Panc1 (cell line): ENCODE data around the gene RIN2.

ENCODE experiments used
- POLR2AphosphoS5 ChIP-seq: IDR thresholded peaks from 2 replicates; pipeline ENCODE4 v1.6.1; 2012; ENCODE audit warnings: mild to moderate bottlenecking, low read depth, low read length, moderate library complexity
- TF ChIP-seq, protein P1 (sequence below): fragments of 450-650 bp; IDR thresholded peaks from 2 replicates; pipeline ENCODE4 v1.5.1; 2017; ENCODE audit warnings: mild to moderate bottlenecking

DNA sequence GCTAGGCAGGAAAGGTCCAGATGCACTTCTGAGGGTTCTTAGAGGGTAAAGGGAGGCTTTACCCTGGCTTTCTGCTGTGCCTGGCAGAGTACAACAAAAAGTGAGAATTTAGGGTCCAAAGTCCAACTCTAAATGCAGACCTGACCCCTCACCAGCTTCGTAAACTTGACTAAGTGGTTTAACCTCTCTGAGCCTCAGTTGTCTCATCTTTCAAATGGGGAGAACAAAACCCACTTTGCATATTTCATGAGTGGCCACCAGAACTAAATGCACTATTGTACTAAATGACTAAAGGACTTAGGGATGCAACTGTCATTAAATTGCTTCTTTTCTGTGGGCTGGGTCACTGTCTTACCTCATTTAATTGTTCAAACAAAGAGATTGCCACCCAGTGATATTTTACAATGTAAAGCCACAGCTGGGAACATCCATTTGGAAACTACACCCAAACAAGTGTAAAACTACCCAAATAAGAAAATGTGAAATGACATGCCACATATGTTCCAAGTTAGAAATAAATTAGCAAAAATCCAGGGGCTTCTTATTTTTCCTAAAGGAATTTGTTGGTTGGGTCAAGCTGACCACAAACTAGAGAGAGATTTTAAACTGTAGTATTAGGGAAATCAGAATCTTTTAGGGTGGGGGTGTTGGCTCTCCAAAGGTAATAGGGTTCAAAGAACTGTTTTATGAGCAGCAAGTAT lies 48.3 kb upstream of the RIN2 start:
- TF ChIP-seq, protein P1, sequence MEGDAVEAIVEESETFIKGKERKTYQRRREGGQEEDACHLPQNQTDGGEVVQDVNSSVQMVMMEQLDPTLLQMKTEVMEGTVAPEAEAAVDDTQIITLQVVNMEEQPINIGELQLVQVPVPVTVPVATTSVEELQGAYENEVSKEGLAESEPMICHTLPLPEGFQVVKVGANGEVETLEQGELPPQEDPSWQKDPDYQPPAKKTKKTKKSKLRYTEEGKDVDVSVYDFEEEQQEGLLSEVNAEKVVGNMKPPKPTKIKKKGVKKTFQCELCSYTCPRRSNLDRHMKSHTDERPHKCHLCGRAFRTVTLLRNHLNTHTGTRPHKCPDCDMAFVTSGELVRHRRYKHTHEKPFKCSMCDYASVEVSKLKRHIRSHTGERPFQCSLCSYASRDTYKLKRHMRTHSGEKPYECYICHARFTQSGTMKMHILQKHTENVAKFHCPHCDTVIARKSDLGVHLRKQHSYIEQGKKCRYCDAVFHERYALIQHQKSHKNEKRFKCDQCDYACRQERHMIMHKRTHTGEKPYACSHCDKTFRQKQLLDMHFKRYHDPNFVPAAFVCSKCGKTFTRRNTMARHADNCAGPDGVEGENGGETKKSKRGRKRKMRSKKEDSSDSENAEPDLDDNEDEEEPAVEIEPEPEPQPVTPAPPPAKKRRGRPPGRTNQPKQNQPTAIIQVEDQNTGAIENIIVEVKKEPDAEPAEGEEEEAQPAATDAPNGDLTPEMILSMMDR = no peak
- no peak for TF ChIP-seq POLR2AphosphoS5
